Measurements from ENCODE around the gene PRR19.

PRR19 gene

GRCh38 chr19:42313840-42314755 lies 12.2 kb downstream of the PRR19 start:
- Histone ChIP-seq H3K4me1 (ENCODE audit: control insufficient read depth, low read length) (peaks cover 50% of the 10 kb centered on the region), H3K4me3 (ENCODE audit: low read length) (peak overlapping the region; percentile 86), H3F3A (ENCODE audit: control insufficient read depth, insufficient read depth) (0 out of 2 replicates have a peak, but pooled peaks cover 7% of the 10 kb centered on the region), H3K27ac (ENCODE audit: low read depth, low read length) (no peak overlapping the region), H3K9me2 (replicated peaks; ENCODE audit: control insufficient read depth, low read length) (no peaks in the 10 kb centered on the region), H3K79me2 (ENCODE audit: control insufficient read depth, low read length) (no peaks in the 10 kb centered on the region), H4K20me1 (ENCODE audit: control insufficient read depth, insufficient read depth, low read depth, low read length) (no peaks in the 10 kb centered on the region), H3K9me3 (ENCODE audit: control insufficient read depth, insufficient read depth, low read length) (no peaks in the 10 kb centered on the region), H3K27me3 (ENCODE audit: control insufficient read depth, low read length) (peaks cover 25% of the 10 kb centered on the region), H3K36me3 (ENCODE audit: control insufficient read depth, low read length) (no peaks in the 10 kb centered on the region), H3K4me2 (ENCODE audit: low read length) (peak overlapping the region; percentile 95)
- TF ChIP-seq, protein P1, sequence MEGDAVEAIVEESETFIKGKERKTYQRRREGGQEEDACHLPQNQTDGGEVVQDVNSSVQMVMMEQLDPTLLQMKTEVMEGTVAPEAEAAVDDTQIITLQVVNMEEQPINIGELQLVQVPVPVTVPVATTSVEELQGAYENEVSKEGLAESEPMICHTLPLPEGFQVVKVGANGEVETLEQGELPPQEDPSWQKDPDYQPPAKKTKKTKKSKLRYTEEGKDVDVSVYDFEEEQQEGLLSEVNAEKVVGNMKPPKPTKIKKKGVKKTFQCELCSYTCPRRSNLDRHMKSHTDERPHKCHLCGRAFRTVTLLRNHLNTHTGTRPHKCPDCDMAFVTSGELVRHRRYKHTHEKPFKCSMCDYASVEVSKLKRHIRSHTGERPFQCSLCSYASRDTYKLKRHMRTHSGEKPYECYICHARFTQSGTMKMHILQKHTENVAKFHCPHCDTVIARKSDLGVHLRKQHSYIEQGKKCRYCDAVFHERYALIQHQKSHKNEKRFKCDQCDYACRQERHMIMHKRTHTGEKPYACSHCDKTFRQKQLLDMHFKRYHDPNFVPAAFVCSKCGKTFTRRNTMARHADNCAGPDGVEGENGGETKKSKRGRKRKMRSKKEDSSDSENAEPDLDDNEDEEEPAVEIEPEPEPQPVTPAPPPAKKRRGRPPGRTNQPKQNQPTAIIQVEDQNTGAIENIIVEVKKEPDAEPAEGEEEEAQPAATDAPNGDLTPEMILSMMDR (IDR thresholded peaks at IDR 0.05; ENCODE audit: low read depth, low read length, poor library complexity, severe bottlenecking): no peak

- Histone ChIP-seq H3K27ac (ENCODE audit: low read depth, low read length) (no peak overlapping the region), H3K9me2 (replicated peaks; ENCODE audit: control insufficient read depth, low read length) (no peaks in the 10 kb centered on the region), H3K4me1 (ENCODE audit: control insufficient read depth, low read length) (peaks cover 50% of the 10 kb centered on the region), H3K4me2 (ENCODE audit: low read length) (peak overlapping the region; percentile 95; the same call in 1 of the 2 replicates), H3K27me3 (ENCODE audit: control insufficient read depth, low read length) (peaks cover 25% of the 10 kb centered on the region), H3F3A (ENCODE audit: control insufficient read depth, insufficient read depth) (0 out of 2 replicates have a peak, but pooled peaks cover 8% of the 10 kb centered on the region), H3K9me3 (ENCODE audit: control insufficient read depth, insufficient read depth, low read length) (no peaks in the 10 kb centered on the region), H3K79me2 (ENCODE audit: control insufficient read depth, low read length) (no peaks in the 10 kb centered on the region), H3K4me3 (ENCODE audit: low read length) (peak overlapping the region; percentile 86; the same call in 1 of the 2 replicates), H3K36me3 (ENCODE audit: control insufficient read depth, low read length) (no peaks in the 10 kb centered on the region), H4K20me1 (ENCODE audit: control insufficient read depth, insufficient read depth, low read depth, low read length) (no peaks in the 10 kb centered on the region)
- TF ChIP-seq, protein P1 (IDR thresholded peaks at IDR 0.05; ENCODE audit: low read depth, low read length, poor library complexity, severe bottlenecking): no peak
- no peak for TF ChIP-seq EZH2phosphoT487 (IDR thresholded peaks at IDR 0.05; ENCODE audit: borderline replicate concordance, low read length)
Measured at GRCh38 chr19:42315024-42315423, 13.1 kb downstream of the PRR19 start.

GRCh38 chr19:42316223-42317211 lies 14.6 kb downstream of the PRR19 start:
- TF ChIP-seq, protein P1 (IDR thresholded peaks at IDR 0.05; ENCODE audit: low read depth, low read length, poor library complexity, severe bottlenecking): no peak
- TF ChIP-seq EZH2phosphoT487 (IDR thresholded peaks at IDR 0.05; ENCODE audit: borderline replicate concordance, low read length): no peak
- Histone ChIP-seq H3K79me2 (ENCODE audit: control insufficient read depth, low read length) (no peaks in the 10 kb centered on the region), H3K9me3 (ENCODE audit: control insufficient read depth, insufficient read depth, low read length) (no peaks in the 10 kb centered on the region), H3K36me3 (ENCODE audit: control insufficient read depth, low read length) (no peaks in the 10 kb centered on the region), H3K4me1 (ENCODE audit: control insufficient read depth, low read length) (peaks cover 50% of the 10 kb centered on the region), H3K27ac (ENCODE audit: low read depth, low read length) (peak overlapping the region; percentile 74), H3K4me3 (ENCODE audit: low read length) (peak overlapping the region; percentile 67), H3K27me3 (ENCODE audit: control insufficient read depth, low read length) (peaks cover 25% of the 10 kb centered on the region), H3K9me2 (replicated peaks; ENCODE audit: control insufficient read depth, low read length) (no peaks in the 10 kb centered on the region), H4K20me1 (ENCODE audit: control insufficient read depth, insufficient read depth, low read depth, low read length) (no peaks in the 10 kb centered on the region), H3F3A (ENCODE audit: control insufficient read depth, insufficient read depth) (0 out of 2 replicates have a peak, but pooled peaks cover 8% of the 10 kb centered on the region), H3K4me2 (ENCODE audit: low read length) (peak overlapping the region; percentile 77)

Data from DOHH2 (cell line).